ENCODE results near the gene MINDY3.

The MINDY3 gene

GRCh38 chr10:15801641-15802040 lies 58.7 kb downstream of the MINDY3 start:
- TF ChIP-seq ZNF70 (CRISPR knock-in tag; IDR thresholded peaks at IDR 0.05) = no peak
- TF ChIP-seq TSHZ2 (CRISPR knock-in tag; IDR thresholded peaks at IDR 0.05) = no peak
- TF ChIP-seq ESRRG (CRISPR knock-in tag; IDR thresholded peaks at IDR 0.05) = no peak
- TF ChIP-seq OSR1 (CRISPR knock-in tag; IDR thresholded peaks at IDR 0.05) = no peak
- no peak for TF ChIP-seq TOX (CRISPR knock-in tag; IDR thresholded peaks at IDR 0.05; ENCODE audit: borderline replicate concordance)
- TF ChIP-seq RARB (CRISPR knock-in tag; IDR thresholded peaks at IDR 0.05) = no peak
- no peak for TF ChIP-seq PATZ1 (CRISPR knock-in tag; IDR thresholded peaks at IDR 0.05; ENCODE audit: borderline replicate concordance)
- TF ChIP-seq ZC3H10 (CRISPR knock-in tag; IDR thresholded peaks at IDR 0.05) = no peak
- no peak for TF ChIP-seq CSDC2 (CRISPR knock-in tag; IDR thresholded peaks at IDR 0.05)
- no peak for TF ChIP-seq ZNF8 (CRISPR knock-in tag; IDR thresholded peaks at IDR 0.05)
- TF ChIP-seq BACH2 (CRISPR knock-in tag; IDR thresholded peaks at IDR 0.05; ENCODE audit: borderline replicate concordance) = no peak
- TF ChIP-seq GLIS3 (CRISPR knock-in tag; IDR thresholded peaks at IDR 0.05) = no peak
- no peak for TF ChIP-seq TCF4 (CRISPR knock-in tag; IDR thresholded peaks at IDR 0.05; ENCODE audit: borderline replicate concordance)
- no peak for TF ChIP-seq SNAI2 (CRISPR knock-in tag; IDR thresholded peaks at IDR 0.05)
- no peak for TF ChIP-seq ZFP30 (CRISPR knock-in tag; IDR thresholded peaks at IDR 0.05)
- no peak for TF ChIP-seq CREB5 (CRISPR knock-in tag; IDR thresholded peaks at IDR 0.05; ENCODE audit: low read depth)
- no peak for TF ChIP-seq CSRNP3 (CRISPR knock-in tag; IDR thresholded peaks at IDR 0.05)
- ATAC-seq = no peak

GRCh38 chr10:15801147-15801546 lies 59.2 kb downstream of the MINDY3 start:
- TF ChIP-seq PPARA (CRISPR knock-in tag; IDR thresholded peaks at IDR 0.05; ENCODE audit: borderline replicate concordance) (no peak), TSHZ2 (CRISPR knock-in tag; IDR thresholded peaks at IDR 0.05) (no peak), BACH2 (CRISPR knock-in tag; IDR thresholded peaks at IDR 0.05; ENCODE audit: borderline replicate concordance) (no peak), PATZ1 (CRISPR knock-in tag; IDR thresholded peaks at IDR 0.05; ENCODE audit: borderline replicate concordance) (no peak), SNAI2 (CRISPR knock-in tag; IDR thresholded peaks at IDR 0.05) (no peak), ZFP3 (CRISPR knock-in tag; IDR thresholded peaks at IDR 0.05) (no peak), TOX (CRISPR knock-in tag; IDR thresholded peaks at IDR 0.05; ENCODE audit: borderline replicate concordance) (no peak), OSR1 (CRISPR knock-in tag; IDR thresholded peaks at IDR 0.05) (no peak), RARB (CRISPR knock-in tag; IDR thresholded peaks at IDR 0.05) (no peak), ARNTL (CRISPR knock-in tag; IDR thresholded peaks at IDR 0.05; ENCODE audit: borderline replicate concordance, low read depth) (no peak), CSRNP3 (CRISPR knock-in tag; IDR thresholded peaks at IDR 0.05) (no peak), ZNF565 (CRISPR knock-in tag; conservative IDR thresholded peaks at IDR 0.05; ENCODE audit: low read depth) (no peak), TCF4 (CRISPR knock-in tag; IDR thresholded peaks at IDR 0.05; ENCODE audit: borderline replicate concordance) (no peak), ISL1 (CRISPR knock-in tag; IDR thresholded peaks at IDR 0.05) (no peak)
- no peak for ATAC-seq

Measured in SK-N-SH treated with all-trans-retinoic acid at 6 μM for 48 hours (cell line).